HG02571 (cell line): ENCODE data around the gene NUP88.

Experiments
- ATAC-seq: cut with Tn5 transposase; IDR thresholded peaks from one replicate; pipeline ENCODE4 v1.9.1; 2021; ENCODE audit warnings: mild to moderate bottlenecking, moderate library complexity; ENCODE audit not compliant: unreplicated experiment

NUP88 gene

DNA sequence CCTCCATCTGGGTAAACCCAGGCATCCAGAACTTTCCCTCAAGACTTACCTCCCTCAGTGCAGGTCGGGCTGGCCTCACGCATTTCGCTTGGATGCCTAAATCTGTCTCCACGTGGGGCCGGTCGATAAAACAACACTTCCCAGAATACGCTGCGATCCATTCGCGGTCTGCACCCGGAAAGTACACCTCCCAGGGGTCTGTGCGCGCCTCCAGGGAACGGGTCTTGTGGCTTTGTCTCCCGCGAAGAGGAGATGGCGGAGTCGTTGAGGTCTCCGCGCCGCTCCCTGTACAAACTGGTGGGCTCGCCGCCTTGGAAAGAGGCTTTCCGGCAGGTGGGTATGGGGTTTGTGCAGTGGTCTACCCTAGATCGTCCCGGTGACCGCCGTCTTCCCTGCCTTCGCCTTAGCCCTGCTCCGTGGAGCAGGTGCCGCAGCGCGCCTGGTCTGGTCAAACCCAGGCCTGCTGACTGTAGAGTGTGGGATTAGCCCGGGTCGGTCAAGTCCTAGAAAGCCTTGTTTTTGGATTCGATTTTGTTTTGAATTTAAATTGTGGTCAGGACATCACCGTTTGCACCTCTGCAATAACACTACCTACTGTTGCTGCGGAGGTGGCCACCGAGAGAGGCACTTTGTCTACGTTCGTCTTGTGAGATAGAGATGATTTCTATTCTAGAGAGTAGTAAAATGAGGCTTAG lies 644 bp upstream of the NUP88 start, which contains the start of gene RPAIN:
RPAIN (plus strand) TSS at position 224 of the 695 bp plus-strand sequence; CDS start at position 253, 29 bp downstream.
- peak; percentile 65 for ATAC-seq

DNA sequence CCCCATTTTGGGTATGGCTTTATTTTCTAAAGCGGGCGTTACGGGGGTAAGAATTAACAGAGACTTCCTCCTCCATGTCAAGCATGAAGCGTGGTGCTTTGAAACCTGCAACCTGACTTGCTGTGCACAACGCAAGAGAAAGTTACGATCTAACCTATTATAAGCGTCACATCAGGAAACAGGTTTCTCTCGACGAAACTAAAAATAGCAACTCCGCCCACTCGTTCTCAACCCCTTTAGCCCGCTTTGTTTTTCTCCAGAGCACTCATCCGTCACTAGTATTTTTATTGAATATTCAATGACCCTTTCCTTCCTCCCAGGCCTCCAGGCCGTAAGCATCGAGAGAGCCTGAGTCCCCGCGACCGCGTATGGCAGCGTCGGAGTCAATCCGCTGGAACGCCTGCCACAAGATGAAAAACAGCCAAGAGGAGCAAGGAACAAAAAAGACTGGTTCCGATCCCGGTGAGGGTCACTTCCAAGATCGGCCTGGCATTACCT lies 555 bp downstream of the NUP88 start:
- ATAC-seq: no peak

DNA sequence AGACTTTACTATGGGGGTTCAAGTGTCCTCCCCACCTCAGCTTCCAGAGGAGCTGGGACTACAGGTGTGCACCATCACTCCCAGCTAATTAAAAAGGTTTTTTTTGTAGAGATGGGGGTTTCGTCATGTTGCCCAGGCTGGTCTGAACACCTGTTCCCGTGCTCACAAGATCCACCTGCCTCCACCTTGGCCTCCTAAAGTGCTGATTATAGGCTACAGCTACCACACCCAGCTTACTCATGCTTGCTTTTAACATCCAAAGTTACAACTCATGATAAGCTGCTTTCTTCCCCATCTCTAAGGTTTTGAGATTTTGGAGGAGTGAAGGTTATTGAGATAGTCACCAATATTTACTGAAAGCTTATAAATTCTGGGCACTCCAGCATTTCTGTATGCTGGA lies 2.6 kb downstream of the NUP88 start:
- ATAC-seq: no peak

DNA sequence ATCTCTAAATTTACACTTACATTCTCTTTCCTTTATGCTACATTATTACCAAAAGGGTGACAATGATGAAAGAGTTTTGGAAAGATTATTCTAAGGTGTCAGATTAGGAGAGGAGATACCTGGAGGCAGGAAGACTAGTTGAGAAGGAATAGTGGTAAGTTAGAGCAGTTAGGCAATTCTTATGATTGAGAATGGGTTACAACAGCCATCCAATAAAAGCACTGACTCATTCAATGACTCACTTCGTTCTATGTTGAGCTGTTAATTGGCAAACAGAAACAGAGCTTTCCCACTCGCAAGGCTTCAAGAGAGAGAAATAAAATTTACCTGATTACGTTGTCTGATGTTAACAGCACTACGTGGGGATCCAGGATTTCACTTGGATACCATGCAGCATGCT lies 5.8 kb downstream of the NUP88 start:
- no peak for ATAC-seq

DNA sequence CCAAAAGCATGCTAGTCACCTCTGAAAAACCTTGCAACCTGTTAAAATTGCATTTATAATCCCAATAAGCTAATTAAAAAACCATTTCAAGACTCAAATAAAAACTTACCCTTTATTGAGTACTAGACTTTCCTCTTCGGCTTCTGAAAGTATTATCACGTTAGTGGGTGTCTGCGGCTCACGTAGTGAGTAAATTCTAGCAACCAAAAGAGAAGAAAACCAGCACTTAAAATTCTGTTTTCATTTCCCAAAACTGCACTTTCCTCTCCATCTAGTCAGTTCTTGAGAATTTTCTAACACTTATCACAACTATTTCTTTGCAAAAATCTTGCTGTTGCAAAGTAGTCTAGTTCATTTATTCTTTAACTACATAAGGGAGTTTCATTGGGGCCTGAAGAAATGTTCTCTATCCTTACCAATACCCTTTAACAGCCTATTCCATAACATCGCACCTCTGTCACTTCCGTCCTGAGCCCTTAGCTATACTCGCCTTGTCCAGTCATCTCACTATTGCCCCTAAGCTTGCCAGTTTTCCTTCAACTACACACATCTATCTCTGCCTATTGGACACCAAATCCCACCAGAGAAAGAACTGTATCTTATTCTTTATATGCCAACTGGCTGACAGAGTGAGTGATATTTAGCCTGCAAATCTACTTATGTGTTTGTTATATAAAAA lies 8.7 kb downstream of the NUP88 start:
- ATAC-seq: no peak

DNA sequence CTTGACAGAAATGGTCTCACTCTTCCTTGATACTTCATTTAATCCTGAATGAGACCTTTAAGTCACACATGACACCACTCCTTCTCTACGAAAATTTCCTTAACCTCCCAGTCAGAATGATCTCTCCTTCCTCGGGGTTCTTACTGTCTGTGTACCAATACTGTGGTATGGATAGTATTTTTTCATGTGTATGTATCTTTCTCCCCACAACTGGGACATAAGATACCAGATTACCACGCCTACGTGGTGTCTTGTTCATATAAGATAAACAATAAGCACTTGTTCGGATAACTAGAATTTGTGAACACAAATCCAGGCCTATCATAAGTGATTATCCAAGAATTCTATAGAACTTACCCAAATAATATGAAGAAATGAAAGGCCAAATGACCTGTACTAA lies 11.3 kb downstream of the NUP88 start:
- no peak for ATAC-seq

DNA sequence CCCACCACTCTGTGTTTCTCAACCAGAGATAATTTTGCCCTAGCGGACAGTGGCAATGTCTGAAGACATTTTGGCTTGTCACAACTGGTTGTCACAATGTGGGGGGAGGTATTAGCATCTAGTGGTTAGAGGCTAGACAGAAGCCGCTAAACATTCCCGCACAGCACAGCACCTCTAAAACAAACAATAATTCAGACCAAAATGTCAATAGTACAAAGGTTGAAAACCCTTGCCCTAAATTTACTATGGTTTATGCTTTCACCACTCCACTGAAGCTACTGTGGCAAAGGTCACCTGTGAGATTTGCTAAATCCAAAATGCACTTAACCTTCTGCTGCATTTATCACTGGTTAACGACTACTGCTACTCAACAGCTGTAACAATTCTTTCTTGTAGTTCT lies 14.1 kb downstream of the NUP88 start:
- no peak for ATAC-seq

DNA sequence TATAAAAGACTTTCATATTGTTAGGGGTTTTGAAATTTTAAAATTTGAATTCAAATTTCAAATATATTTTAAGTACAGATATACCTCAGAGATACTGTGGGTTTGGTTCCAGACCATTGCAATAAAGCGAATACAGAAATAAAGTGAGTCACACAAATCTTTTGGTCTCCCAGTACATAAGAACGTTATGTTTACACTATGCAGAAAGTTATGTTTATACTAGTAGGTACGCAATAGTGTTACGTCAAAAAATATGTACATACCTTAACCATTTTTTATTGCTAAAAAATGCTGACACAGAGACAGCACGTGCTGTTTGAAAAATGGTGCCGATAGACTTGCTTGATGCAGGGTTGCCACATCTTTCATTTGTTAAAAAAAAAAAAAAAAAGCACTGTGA lies 19.7 kb downstream of the NUP88 start:
- no peak for ATAC-seq

DNA sequence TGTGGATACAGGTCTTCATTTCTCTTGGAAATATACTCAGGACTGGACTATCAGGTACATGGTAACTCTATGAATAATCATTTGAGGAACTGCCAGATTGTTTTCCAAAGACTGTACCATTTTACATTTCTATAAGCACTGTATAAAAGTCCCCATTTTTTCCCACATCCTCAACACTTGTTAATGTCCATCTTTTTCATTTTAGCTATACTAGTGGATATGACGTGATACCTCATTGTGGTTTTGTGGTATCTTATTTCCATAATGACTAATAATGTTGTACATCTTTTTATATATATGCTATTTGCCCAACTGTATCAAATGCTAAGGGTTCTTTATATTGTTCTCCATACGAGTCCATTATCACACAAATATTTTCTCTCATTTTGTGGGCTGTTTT lies 22.9 kb downstream of the NUP88 start:
- ATAC-seq: no peak

DNA sequence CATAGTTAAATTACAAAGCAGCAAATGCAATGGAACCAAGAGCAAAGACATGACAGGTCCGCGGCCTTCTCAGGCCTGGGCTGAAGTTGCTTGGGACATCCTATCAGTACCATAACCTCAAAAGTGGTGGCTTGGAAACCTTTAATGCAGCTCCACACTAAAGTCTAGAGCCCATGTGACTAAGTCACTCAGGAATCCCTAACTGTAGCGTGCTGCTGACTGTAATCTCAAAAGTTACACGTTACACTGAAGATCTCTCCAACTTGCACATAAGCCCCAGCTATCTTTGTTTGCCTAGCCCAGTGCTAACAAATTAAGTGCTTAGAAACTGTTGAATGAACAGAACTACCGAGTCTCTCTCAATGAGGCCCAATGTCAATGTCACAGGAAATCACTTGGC lies 27.8 kb downstream of the NUP88 start:
- no peak for ATAC-seq

DNA sequence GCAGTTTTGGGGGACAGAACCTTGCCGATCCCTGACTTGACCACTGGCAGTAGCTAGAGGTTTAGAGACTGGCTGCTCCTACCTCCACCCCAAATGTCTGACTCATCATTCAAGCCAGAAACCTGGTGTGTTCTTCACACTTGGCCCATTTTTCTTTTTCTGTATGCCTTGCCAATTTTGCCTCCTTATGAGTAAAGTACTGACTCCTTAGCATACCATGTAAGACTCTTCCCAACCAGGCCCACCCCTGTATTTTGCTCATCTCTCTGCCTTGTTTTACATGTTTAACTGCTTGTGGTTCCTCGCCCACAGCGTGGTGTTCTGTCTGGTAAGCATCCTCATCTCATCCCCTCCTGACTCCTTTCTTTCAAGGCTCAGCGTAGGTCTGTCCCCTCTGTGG lies 37.9 kb downstream of the NUP88 start:
- ATAC-seq: no peak

DNA sequence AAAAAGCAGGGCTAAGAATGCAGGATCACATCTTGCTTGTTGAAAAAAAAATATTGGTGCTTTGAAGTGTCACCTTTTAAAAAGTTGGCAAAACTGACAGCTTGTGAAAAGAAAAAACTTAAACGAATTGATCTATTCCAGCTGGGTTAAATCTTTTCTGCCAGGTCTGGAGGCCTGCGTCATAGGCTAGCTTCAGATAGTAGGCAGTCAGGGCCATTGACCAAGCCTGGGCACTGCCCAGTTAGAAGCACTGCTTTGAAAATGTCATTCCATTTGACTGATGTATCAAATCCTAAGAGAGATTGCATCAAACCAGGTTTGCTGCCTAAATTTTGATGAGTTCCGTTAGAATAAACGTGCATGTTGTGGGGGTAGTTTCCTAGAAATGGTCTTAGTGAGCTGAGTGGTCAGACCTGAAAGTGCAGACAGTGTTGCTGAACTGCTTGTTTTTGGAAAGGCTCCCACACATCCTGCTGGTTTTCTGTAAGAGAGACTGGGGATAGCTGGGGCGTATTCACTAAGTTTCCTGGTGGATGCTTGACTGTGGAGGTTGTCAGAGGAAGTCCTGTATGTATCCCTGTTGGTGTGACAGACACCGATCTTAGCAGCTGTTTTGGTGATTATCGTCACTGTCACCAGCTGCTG lies 38.8 kb downstream of the NUP88 start:
- ATAC-seq: no peak

DNA sequence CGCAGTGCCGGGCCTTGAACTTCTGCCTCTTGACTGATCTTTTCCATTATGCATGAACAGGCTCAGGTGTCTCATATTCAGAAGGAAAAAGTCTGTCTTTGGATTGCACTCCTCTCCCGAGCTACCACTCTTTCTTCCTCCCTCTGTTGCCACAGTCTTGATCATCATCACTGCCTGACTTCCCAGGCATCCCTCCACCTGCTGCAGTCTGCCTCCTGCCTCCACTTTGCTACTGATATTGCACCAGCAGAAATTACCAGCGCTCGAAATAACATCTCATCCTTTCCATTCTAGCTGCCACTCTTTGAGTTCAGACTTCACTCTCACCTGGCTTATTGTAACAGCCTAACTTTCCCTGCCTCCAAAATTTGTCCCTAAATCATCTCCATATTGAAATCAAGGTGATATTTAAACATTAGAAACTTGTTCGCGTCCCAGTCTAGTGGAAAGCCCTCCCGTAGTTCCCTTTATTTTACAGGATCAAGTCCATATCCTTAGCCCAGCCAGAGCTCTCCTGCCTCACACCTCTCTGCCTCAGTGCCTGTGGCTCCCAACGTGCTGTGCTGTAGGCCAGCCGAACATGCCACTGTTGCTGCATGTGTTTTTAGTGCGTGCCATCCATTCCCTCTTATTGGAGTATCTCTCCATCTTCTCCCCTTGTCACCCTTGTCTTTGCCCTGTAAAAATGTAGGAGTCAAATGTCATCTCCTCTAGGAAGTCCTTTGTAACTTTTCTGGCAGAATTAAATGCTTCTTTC lies 39.9 kb downstream of the NUP88 start:
- ATAC-seq: no peak

DNA sequence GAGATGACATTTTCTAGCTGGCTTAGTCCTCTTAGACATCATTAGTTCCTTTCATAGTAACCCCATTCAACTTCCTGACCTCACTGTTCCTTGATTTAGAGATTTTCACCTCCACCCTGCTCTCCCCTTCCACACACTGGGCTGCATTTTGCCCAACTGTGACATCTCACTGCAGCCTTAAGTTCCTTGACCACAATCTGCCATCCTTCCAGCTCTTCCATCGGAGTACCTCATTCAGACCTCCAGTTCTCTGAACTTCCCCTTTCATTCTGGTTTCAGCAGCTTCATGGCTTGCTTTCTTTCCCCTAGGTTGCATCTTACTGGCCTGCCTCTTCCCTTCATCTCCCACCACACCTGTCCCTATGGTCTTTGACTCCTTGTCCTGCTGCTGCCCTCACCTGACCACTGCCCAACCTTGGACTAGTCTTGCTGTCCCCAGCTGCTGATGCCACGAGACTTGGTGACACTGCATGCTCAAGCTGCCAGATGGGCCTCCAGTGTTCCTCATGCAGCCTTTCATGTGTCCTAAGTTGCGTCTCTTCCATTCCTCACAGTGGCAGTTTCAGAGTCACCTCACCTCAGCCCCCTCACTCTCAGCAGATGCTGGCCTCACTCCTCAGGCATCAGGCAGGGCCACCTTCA lies 40.8 kb downstream of the NUP88 start:
- ATAC-seq: no peak

DNA sequence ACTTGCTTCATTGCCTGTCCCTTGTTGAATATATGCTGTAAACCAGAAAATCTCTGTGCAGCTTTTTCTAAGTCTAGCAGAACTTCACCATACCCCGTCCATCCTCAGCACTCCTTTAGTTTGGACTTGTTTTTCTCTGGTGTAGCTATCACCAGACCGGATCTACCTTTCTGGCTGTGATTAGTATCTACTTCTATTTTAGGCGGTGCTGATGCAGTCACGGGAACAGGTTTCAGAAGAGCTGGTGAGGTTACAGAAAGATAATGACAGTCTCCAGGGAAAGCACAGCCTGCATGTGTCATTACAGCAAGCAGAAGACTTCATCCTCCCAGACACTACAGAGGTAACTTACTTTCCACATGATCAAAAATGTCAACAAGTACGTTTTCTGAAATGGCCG lies 46.4 kb downstream of the NUP88 start:
- no peak for ATAC-seq

DNA sequence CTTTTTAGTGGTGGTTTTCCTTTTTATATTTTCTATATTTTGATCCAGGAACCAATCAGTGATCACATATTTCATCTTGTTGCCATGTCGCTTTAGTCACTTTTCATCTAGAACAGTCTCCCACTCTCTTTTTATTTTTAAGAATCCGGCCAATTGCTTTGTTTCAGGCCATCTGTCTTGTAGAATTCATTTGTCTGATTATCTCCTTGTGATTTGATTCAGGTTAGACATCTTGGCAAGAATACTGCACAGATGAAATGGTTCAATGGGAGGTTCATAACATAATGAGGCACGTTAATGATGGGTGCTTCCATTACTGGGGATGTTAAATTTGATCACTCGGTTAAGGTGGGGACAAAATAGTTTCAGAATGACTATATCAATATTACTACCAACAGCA lies 49.1 kb downstream of the NUP88 start:
- no peak for ATAC-seq

DNA sequence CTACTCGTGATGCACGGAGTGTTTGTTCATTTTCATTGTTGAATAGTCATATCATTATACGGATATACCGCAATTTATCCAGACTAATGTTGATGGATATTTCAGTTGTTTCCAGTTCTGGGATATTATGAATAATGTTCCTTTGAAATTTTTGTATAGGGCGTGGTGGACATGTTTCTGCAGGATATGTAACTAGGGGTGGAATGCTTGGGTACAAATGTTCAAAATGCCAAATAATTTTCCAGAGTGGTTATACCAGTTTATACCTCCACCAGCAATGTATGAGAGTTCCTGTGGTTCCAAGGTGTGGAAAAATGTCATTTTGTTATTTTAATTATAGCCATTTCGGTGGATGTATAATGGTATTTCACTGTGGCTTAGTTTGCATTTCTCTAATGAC lies 53.6 kb downstream of the NUP88 start:
- no peak for ATAC-seq

DNA sequence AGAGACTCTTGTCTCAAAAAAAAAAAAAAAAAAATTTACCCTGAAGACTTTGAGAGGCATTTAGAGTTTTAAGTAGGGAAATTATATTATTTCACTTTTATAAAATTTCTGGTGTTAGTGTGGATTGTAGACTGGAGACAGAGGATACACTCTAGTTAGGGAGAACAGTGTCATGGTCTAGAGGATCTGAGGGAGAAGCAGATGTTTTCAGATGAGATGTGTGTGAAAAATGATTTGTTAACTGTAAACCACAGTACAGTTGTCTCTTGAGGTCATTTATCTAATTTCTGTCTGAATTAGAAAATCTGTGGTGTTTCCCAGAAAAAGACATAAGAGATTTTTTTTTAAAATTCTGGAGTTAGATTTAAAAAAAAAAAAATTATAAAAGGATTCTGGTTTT lies 54.8 kb downstream of the NUP88 start:
- ATAC-seq: no peak

DNA sequence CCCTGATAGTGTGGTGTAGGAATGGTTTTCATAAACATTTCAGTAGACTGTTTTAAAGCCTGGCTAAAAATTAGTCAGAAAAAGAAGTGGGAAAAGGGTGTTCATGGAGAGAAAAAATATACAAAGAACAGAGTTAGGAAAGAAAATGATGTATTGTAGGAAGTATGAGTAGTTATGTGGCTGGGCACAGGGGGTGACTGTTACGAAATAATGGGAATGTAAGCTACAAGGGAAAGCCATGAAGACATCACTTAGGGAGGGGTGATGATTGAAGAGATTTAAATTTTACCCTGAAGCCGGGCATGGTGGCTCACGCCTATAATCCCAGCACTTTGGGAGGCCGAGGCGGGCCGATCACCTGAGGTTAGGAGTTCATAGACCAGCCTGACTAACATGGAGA lies 55.3 kb downstream of the NUP88 start:
- ATAC-seq: no peak

DNA sequence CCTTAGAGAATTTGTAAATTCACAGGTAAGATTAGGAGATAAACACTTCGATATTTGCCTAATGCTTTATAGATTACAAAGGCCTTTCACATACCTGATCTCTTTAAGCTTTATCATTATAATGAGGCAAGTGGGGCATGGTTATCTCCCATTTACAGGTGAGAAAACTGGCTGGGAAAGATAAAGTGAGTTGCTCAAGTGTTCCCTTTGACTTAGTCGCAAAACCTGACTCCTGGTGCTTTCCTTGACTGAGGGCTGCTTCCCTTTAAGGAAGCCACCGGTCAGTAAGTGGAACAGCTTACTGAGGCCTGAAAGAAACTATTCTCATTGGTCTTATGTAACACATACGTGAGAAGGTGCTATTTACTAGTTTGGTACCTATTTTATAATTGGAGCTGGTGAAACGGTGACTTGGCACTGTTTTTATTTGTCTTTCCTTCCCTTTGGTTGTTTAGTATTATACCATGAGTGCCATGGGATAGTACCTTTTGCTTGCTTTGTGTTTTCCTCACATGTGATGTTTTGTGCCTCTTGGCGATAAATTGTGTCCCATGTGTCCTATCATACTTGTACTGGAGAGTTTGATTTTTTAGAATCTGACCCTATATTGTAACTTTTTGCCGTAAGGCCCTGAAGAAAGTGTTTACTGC lies 57.2 kb downstream of the NUP88 start:
- ATAC-seq: no peak
